NCI-H128 (cell line): ENCODE results near the gene DOK6.
"Not testable (repeated sequence)": the region's sequence is repeated elsewhere in the genome, so short reads cannot be mapped to it uniquely, and the experiment has no call there.

Experiments used
- DNase-seq: peaks from one replicate; lab custom pipeline; 2025; ENCODE audit not compliant: unreplicated experiment; lab: John Stamatoyannopoulos, UW

Gene DOK6

DNA sequence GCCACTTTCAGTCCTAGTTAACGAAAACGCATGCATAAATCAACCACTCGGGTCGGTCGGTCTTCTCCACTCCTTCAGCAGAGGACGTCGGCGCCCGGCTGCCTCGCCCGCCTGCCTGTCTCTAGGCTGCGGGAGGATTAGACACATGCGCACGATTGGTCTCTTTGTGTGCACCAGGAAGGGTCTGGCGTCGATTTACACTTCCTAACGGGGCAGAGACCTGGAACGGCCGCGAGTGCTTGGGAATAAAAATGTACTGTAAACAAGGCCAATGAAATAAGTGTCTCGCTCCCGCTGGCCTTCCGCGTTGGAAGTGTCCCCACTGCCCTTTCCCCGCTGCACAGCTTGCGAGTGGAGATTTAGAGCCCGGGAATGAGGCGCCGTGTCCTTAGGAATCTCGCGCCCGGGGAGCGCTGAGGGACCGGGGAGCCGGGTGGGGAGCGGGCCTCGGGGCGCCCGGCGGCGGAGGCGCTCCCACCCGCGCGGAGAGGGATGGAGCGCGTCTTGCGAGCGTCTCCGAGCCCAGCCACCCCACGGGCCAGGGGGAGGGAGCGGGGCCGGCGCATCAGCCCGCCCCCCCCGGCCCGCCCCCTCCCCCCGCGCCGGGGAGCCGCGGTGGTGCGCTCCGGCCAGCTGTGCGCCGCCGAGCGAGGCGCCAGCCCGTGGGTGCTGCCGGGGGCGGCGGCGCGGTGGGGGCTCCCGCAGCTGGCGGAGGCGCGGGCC, at the start of gene DOK6:
Gene DOK6 (plus strand): TSS at position 636 of the 723 bp plus-strand sequence.
- peak; percentile 71 for DNase-seq

DNA sequence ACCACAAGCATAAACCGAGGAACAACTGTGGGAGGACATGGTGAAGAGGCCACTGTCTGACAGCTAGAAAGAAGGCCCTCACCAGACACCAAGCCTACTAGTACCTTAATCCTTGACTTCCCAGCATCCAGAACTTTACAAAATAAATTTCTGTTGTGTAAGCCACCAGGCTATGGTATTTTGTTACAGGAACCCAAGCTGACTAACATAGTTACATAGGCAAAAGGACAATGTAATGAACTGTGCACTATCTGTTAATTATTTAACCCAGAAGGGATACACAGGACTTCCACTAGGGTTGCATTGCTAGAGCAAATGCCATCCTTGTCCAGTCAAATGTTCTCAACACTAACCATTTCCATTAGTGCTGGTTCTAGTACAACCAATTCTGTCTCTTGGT, 47.7 kb upstream of the DOK6 start:
- no peak for DNase-seq

DNA sequence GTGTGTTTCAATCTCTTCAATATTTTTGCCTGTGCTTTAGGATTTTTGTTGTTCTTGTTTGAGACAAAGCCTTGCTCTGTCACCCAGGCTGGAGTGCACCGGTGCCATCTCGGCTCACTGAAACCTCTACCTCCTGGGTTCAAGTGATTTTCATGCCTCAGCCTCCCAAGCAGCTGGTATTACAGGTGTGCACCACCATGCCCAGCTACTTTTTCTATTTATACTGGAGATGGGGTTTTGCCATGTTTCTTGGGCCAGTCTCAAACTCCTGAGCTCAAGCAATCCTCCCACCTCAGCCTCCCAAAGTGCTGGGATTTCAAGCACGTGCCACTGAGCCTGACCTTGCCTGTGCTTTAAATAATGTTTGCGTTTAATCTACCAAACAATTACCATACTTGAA, 43.1 kb upstream of the DOK6 start:
- DNase-seq: no peak

DNA sequence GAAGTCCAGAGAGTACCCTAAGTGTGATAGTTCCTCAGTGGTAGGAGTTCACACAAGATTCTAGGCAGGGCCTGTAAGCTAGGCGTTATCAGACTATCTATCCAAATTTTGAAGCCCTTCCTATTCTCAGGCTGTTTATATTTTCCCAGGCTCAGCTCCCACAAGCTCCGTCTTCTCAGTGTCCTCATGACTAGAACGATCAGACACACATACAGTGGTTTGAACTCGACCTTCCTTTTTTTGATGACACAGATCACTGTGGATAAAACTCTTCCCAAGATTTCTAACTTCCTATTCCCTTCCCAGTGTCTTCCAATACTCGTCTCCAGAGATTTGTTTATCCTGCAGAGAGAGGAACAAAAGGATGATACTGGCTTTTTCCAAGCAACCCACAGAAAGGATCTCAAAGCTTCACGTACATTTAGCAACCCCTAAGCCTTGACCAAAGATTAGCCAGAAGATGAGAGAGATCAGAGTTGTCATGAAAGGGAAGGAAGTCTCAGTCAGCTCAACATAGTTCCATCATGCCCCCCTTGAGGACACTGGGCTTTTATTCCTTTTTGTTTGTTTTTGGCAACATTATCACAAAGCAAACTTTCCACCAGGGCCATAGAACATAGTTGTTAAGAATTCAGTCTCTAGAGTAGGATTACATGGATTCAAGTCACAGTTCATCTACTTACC, 42.3 kb upstream of the DOK6 start:
- DNase-seq: no peak

DNA sequence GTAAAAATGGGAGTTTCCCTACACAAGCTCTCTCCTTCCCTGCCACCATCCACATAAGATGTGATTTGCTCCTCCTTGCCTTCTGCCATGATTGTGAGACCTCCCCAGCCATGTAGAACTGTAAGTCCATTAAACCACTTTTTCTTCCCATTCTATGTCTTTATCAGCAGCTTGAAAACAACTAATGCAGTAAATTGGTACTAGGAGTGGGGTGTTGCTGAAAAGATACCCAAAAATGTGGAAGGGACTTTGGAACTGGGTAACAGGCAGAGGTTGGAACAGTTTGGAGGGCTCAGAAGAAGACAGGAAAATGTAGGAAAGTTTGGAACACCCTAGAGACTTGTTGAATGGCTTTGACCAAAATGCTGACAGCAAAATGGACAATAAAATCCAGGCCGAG, 40.9 kb upstream of the DOK6 start:
- not testable (repeated sequence) for DNase-seq

DNA sequence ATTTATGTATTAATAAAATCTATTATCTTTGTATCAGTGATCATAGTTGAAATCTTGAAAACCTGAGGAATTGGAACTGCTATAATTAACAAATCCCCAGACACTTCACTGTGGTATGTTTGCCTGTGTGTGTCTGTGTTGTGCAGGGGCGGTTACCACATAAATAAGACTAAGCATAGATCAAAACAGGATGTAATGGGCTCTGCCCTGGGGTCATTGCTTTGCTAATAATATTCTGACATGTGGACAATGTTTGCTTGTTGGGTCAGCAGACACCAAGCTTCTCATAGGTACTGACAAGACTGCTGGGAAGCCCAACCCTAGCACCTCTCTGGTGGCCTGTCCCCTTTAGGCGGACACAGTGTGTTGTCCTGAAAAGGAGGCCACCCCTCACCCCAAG, 35.8 kb upstream of the DOK6 start:
- no peak for DNase-seq

DNA sequence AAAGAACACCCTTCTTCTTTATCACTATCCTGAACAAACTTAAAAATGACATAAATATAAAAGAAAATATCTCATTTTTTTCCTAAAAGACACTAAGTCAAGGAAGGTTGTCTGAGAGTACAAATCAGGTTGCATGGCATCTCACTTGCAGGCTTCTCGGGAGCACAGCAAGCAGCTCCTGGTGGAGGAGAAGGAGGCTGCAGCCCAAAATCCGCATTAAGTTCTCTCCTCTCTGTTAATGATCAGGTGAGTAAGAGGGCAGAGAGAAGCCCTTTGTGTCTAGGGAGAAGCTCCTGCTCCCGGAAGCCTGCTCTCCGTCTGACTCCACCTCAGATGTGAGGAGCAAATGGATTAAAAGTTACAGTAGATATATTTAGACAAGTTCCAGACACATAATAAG, 35.0 kb upstream of the DOK6 start:
- DNase-seq: no peak

DNA sequence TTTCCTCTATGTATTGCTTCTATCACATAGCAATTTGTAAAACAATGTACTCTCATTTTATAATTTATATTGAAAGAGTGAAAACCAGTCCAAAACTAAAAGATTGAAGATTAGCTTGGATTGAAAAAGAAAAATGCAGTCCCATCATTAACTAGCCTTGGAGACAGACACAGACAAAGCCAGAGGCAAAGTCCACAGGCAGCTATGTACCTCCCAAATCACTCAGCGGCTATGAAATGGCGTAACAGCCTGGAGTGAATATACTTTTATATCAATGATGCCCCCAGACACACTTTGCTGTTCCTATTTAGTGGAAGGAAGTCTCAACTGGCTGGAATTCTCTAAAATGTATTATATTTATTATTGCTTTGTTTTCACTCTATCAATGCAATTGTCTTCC, 33.6 kb upstream of the DOK6 start:
- no peak for DNase-seq

DNA sequence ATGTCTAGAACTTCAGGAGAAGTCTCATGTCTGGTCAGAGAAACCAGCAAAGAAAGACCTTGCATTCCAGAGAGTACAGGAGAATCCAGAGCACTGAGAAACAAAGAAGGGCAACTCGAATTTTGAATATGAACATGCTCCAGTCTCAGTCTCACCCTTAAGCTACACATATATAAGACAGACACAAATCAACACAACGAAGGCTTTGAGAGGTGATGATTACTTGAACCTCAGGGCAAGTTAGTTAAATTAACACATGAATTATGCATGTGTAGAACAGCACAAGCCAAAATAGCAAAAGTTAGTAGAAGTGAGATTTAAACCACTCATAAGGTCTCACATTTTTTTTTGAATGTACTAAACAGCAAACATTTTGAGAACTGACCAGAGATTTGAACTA, 29.0 kb upstream of the DOK6 start:
- no peak for DNase-seq

DNA sequence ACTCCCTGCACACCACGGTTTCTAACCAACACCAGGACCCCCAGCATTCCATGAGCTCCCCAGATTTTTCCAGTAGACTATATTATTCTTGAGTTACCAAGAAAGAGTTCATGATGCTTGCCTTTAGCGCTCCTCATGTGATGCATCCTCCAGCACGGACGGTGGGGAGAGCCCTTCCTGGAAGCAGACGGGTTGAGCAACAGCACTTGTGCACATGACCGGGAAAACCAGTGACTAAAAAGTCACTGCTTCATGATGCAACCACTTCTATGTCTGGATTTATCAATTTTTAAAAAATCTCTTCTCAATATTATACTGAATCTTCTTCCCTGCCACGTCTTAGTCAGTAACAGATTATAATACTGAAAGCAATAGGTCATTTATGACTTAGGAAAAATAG, 20.4 kb upstream of the DOK6 start:
- no peak for DNase-seq

DNA sequence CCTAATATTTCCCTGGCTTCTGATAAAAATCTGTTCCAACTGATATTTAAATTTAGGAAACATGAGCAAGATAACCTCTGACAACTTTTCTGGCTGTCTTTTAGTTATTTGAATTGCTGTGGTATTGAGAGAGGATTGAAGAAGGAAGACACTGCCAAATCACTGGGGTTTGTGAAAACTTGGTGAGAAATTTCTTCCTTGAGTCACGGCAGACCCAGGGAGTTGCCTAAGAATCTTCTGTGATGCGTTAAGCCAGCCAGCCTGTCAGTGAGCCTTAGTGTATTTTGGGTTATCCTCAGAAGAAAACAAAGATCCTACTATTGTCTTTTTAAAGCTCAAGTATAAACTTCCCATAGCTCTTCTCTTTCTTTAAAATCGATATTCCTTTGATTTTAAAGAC, 17.5 kb upstream of the DOK6 start:
- no peak for DNase-seq

DNA sequence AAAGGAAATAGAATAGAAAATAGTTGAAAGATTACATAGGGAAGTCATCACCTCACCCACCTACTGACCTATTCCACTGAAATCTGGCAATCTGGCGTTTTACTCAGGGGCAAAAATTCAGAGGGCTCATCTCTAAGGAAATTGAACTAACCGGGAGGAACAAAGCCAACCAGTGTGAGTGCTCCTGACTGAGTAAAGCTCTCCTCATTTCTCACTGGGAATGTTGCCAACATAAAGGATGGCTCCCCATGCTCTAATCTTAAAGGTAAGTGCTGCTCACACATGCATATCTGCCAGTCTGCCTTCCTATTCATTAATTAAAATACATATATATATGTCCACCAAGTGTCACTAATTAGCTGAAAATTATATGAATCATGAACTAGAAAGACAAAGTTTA, 13.5 kb upstream of the DOK6 start:
- DNase-seq: peak; percentile 42

DNA sequence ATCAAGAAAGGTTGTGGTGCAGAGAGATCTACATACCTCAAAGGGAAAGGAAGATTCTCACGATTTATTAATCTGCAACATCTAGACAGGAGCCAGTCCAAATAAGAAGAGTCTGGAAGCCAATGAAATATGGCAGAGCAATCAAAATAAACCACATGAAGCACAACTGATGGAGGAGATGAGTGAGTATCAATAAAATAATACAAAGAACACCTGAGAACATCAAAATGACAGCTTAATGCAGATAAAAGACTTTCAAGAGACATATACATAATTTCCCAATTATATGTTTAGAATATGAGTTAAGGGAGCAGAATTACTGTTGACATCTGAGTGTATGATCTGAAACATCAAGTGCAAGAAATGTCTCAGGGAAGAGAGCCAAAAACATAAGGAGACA, 12.5 kb upstream of the DOK6 start:
- no peak for DNase-seq

DNA sequence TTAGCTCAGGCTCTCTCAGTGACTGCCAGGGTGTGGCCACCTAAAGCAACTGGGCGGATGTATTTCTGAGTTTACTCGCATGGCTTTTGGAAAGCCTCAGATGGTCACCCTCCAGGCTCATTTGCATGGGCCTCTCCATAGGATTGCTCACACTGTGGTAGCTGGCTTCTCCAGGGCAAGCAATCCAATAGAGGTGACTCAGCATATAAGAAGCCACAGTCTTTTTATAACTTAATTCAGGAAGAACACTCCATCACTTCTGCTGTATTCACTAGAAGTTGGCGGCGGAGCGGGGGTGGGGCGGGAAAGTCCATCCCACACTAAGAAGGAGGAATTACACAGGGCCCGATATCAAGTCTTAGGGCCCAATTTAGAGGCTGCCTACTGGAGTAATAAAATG, 3.6 kb upstream of the DOK6 start:
- no peak for DNase-seq

DNA sequence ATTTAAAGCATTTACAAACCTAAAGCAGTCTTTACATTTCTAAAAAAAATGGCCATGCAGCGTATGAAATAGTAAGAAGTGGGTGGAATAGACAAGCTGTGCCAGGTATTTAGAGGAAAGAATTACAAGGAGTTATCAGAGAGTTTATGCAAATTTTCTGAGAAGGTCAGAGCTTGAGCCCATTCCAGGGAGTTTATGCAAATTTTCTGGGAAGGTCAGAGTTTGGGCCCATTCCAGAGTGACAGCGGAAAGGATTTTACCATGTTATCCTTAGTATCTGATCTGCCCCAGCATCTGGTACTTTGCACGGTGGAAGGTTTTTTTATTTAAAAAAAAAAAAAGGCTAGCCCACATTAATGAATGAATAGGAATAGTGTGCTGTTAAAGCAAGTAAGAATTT, 1.4 kb upstream of the DOK6 start:
- no peak for DNase-seq

DNA sequence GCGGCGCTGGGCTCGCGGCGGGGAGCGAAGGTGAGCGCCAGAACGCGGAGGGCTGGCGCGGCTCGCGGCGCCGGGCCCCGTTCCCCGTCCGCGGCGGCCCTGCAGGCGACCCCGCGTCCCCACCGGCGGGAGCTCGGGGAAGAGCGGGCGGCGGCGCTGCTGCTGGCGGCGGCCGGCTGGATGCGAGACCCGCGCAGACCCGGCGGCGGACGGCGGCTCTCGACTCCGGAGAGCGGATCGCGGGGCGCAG, 213 bp downstream of the DOK6 start:
- no peak for DNase-seq

DNA sequence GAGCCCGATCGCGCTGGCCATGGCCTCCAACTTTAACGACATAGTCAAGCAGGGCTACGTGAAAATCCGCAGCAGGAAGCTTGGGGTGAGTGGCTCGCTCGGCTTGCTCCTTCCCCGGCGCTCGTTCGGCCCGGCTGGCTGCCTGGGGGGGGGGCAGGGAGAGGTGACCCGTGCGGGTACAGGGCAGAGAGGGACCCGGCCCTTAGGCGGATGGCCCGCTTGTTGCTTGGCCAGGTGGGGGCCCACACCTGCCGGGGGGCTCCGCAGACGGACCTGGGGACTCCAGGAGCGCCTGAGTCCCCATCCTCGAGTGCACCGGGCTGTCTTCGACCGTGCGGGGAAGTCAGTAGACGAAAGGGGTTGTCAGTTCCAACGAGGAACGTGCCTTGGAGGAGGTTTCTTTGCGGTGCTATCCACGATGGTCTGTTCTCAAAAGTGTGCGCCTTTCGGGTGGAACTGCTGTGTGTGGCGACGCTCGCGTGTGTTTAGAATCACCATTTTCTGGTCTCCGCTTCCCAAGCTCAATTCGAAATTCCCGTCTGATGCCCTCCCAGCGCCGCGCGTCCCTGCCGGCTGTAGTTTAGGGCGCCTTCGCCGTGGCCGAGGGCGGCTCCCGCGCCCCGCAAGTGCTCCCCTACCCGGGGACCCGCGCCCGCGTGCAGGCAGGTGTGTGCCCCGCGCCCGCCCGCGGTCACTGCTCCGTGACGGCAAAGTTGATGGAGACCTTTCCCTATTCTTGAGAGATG, 711 bp downstream of the DOK6 start:
- DNase-seq: no peak

DNA sequence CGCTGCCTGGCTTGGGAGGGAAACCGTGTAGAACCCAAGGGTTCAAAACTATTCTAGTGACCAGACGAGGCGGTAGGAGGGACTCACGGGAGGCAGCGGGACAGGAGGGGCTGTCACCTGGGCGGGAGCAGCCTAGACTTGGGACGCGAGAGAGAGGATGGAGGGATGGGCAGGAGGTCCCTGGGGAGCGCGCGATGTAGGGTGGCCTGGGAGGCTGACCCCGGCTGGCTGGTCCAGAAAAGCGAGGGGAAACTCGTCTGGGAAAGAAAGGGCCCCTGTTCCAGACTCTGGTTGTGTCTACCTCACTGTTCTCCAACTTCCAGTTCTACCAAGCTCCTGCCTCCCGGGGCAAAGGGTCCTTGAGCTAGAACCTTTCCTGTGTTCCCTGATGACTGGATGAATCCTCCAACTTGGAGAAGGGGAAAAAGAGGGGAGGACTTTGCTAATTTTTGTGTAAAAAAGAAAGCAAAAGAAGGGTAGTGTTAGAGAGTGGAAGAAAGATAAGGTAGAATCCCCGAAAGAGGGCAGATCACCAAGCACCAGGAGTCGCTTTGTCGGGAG, 1.4 kb downstream of the DOK6 start:
- no peak for DNase-seq

DNA sequence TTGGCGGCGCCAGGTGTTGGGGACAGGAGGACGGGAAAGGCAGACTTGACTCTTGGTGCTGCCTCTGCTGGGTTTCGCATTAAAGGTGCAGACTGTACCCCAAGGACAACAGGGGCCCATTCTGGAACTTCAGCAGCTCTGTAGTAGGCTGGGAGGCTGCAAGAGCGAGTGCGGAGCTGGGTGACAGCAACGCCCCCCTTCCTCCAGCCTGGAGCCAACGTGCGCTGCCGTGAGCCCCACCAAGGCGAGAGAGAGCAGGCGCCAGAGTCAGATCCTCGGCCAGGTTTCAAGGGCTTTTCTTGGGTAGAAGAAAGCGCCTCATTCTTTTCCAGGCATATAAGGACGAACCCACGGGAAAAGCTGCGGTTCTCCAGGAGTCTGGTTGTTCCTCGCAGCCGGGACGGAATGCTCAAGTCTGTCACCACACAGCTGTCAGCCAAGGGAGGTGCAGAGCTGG, 1.9 kb downstream of the DOK6 start:
- DNase-seq: no peak

DNA sequence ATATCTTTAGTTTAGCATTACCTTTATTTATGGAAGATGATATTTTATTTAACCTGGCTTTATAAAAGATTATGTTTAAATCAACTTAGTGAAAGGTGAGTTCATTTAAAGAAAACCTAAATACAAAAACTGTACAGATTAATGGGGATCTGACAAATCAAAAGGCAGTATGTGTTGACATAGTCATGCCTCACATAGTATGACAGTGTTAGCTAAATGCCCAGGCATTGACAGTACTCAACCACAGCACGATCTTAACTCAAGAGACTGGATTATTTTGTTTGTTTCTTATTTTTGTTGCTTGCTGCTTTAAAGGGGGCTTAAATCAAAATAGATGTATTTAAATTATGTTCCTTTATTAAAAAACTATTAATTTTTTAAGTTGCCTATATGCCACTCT, 7.8 kb downstream of the DOK6 start:
- DNase-seq: no peak

DNA sequence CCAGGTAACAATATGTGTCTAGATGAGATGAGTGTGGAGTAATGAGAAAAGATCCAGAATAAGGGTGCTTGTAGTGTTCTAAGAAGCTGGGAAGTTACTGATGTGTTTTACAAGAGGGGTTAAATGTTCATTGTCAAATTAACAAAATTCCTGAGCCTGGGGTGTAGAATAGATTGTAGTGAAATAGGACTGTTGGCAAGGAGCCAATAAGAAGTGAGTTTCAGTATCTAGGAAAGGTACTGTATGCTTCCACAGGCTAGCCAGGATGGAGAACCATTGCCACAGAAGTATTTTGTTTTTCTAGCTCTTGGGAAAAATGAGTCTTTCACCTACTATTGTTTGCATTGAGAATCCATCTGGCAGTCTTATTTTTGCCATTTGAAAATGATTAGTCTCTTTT, 10.5 kb downstream of the DOK6 start:
- no peak for DNase-seq

DNA sequence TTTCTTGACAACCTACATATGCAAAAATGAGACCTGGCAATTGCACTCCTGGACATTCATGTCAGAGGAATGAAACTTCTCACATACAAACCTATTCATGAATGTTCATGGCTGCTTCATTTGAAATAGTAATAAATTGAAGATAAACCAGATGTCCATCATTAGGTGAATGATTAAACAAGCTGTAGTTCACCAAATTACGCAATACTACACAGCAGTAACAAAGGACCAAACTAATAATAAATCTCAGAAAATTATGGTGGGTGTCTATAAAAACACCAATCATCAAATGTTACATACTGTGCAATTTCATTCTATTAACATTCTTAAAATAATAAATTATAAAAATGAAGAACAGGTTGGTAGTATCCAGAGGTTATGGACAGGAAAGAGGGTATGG, 13.5 kb downstream of the DOK6 start:
- no peak for DNase-seq
